IMR-90 (cell line): ENCODE data around the gene PCSK6. TPM values are rescaled to one million over a fixed set of nuclear protein-coding genes. Genes with fewer than 3 reads are reported as not detected.

ENCODE experiments used
- ATAC-seq: fragments of 200-7000 bp; cut with Tn5 transposase; 2 replicates; pipeline ENCODE4 v1.9.1; 2020; ENCODE audit warnings: low read depth, mild to moderate bottlenecking, moderate library complexity
- BruUV-seq: library from RNA; stranded (reverse); fragments of 400-500 nt; replicated peaks from 2 replicates; lab custom pipeline; 2021; lab: Mats Ljungman, UMichigan
- CTCF ChIA-PET: fragments of 300-600 bp; formaldehyde crosslinking; extraction: SDS; loops from one replicate; lab custom pipeline; 2021; ENCODE audit warnings: antibody characterized with exemption; lab: Yijun Ruan, JAX
- POLR2A ChIA-PET: fragments of 300-600 bp; sonication (Branson Sonifier 250); formaldehyde crosslinking; loops from one replicate; lab custom pipeline; 2022; ENCODE audit warnings: antibody characterized with exemption; ENCODE audit not compliant: unreplicated experiment; lab: Charles Lee
- DNase-seq: peaks from one replicate; pipeline ENCODE4 v3.0.0; 2013
- H2AFZ ChIP-seq: replicated peaks from 2 replicates; pipeline ENCODE3; 2013; ENCODE audit warnings: low read length, mild to moderate bottlenecking; ENCODE audit not compliant: poor library complexity
- H2AK5ac ChIP-seq: 2 replicates; pipeline ENCODE4 v1.6.1; 2013; ENCODE audit warnings: low read depth, low read length, inconsistent platforms
- H2AK9ac ChIP-seq: replicated peaks from 2 replicates; pipeline ENCODE3; 2013; ENCODE audit warnings: mild to moderate bottlenecking, low read depth, low read length, moderate library complexity; ENCODE audit not compliant: poor library complexity
- H2BK120ac ChIP-seq: 2 replicates; pipeline ENCODE4 v1.6.1; 2013; ENCODE audit warnings: low read depth, low read length, inconsistent platforms
- H2BK15ac ChIP-seq: 3 replicates; pipeline ENCODE4 v1.6.1; 2013; ENCODE audit warnings: low read depth, low read length, inconsistent platforms
- H2BK20ac ChIP-seq: 2 replicates; pipeline ENCODE4 v1.6.1; 2013; ENCODE audit warnings: low read depth, mild to moderate bottlenecking, inconsistent platforms, low read length, moderate library complexity
- H2BK5ac ChIP-seq: 2 replicates; pipeline ENCODE4 v1.6.1; 2013; ENCODE audit warnings: mild to moderate bottlenecking, low read depth, low read length, inconsistent platforms; ENCODE audit not compliant: poor library complexity, severe bottlenecking
- H3K14ac ChIP-seq: replicated peaks from 2 replicates; pipeline ENCODE4 v1.6.1; 2013; ENCODE audit warnings: low read depth, low read length, inconsistent platforms
- H3K18ac ChIP-seq: 2 replicates; pipeline ENCODE4 v1.6.1; 2013; ENCODE audit warnings: low read depth, low read length, control low read depth
- H3K23ac ChIP-seq: 2 replicates; pipeline ENCODE4 v1.6.1; 2013; ENCODE audit warnings: low read depth, low read length, inconsistent platforms
- H3K27ac ChIP-seq: 2 replicates; pipeline ENCODE4 v1.5.1; 2013; ENCODE audit warnings: mild to moderate bottlenecking, control low read depth, low read length; ENCODE audit not compliant: insufficient read depth
- H3K27me3 ChIP-seq: 2 replicates; pipeline ENCODE4 v1.6.1; 2013; ENCODE audit warnings: low read length; ENCODE audit not compliant: control insufficient read depth, insufficient read depth
- H3K36me3 ChIP-seq: 2 replicates; pipeline ENCODE4 v1.6.1; 2013; ENCODE audit warnings: low read length, mixed read lengths; ENCODE audit not compliant: control insufficient read depth, insufficient read depth
- H3K4ac ChIP-seq: 2 replicates; pipeline ENCODE4 v1.6.1; 2013; ENCODE audit warnings: low read depth, low read length, inconsistent platforms
- H3K4me1 ChIP-seq: 2 replicates; pipeline ENCODE4 v1.6.1; 2013; ENCODE audit warnings: low read length, mixed read lengths; ENCODE audit not compliant: control insufficient read depth, insufficient read depth
- H3K4me2 ChIP-seq: 2 replicates; pipeline ENCODE4 v1.6.1; 2013; ENCODE audit warnings: low read depth, mild to moderate bottlenecking, control low read depth, low read length, moderate library complexity
- H3K4me3 ChIP-seq: 2 replicates; pipeline ENCODE4 v1.5.1; 2013; ENCODE audit warnings: low read depth, mild to moderate bottlenecking, control low read depth, low read length, moderate library complexity; ENCODE audit not compliant: insufficient read depth
- H3K56ac ChIP-seq: 2 replicates; pipeline ENCODE4 v1.6.1; 2013; ENCODE audit warnings: low read length, inconsistent platforms; ENCODE audit not compliant: insufficient read depth; ENCODE audit errors: extremely low read depth
- H3K79me1 ChIP-seq, 2 experiments: 2 replicates each; pipeline ENCODE4 v1.6.1; 2013; ENCODE audit warnings: low read length in 2 of 2, inconsistent platforms in 1 of 2, low read depth in 1 of 2
- H3K9ac ChIP-seq: 2 replicates; pipeline ENCODE4 v1.6.1; 2013; ENCODE audit warnings: low read depth, low read length, control low read depth
- H3K9me1 ChIP-seq: 2 replicates; pipeline ENCODE4 v1.6.1; 2013; ENCODE audit warnings: low read length, inconsistent platforms; ENCODE audit not compliant: insufficient read depth
- H3K9me3 ChIP-seq: 2 replicates; pipeline ENCODE4 v1.6.1; 2013; ENCODE audit warnings: low read length; ENCODE audit not compliant: control insufficient read depth, insufficient read depth
- H4K20me1 ChIP-seq: 2 replicates; pipeline ENCODE4 v1.6.1; 2013; ENCODE audit warnings: low read length, inconsistent platforms; ENCODE audit not compliant: insufficient read depth
- H4K5ac ChIP-seq: 2 replicates; pipeline ENCODE4 v1.6.1; 2013; ENCODE audit warnings: mild to moderate bottlenecking, low read depth, low read length, control low read depth
- H4K8ac ChIP-seq, 2 experiments: 2 replicates each; pipeline ENCODE4 v1.6.1; 2013; ENCODE audit warnings: low read depth in 2 of 2, low read length in 2 of 2, control low read depth in 1 of 2, inconsistent platforms in 1 of 2
- H4K91ac ChIP-seq: 2 replicates; pipeline ENCODE4 v1.6.1; 2013; ENCODE audit warnings: low read depth, low read length, inconsistent platforms; ENCODE audit not compliant: insufficient read depth
- CEBPB ChIP-seq: IDR thresholded peaks from 2 replicates; pipeline ENCODE4 v1.6.1; 2012; ENCODE audit warnings: low read depth, low read length, improper control_type of control experiment
- CHD1 ChIP-seq: IDR thresholded peaks from 2 replicates; pipeline ENCODE4 v1.6.1; 2012; ENCODE audit warnings: low read depth, low read length, improper control_type of control experiment
- CTCF ChIP-seq: conservative IDR thresholded peaks from 2 replicates; pipeline ENCODE4 v1.5.1; 2012; ENCODE audit warnings: mild to moderate bottlenecking, low read depth, low read length, improper control_type of control experiment
- FOS ChIP-seq: fragments of 150-350 bp; IDR thresholded peaks from 2 replicates; pipeline ENCODE4 v1.6.1; 2016; ENCODE audit warnings: low read depth, low read length
- MXI1 ChIP-seq: IDR thresholded peaks from 2 replicates; pipeline ENCODE4 v1.6.1; 2012; ENCODE audit warnings: low read depth, mild to moderate bottlenecking, low read length, moderate library complexity, borderline replicate concordance
- POLR2A ChIP-seq: IDR thresholded peaks from 2 replicates; pipeline ENCODE4 v1.6.1; 2012; ENCODE audit warnings: mild to moderate bottlenecking, low read depth, low read length
- RFX5 ChIP-seq: IDR thresholded peaks from 2 replicates; pipeline ENCODE4 v1.8.0; 2012; ENCODE audit warnings: low read depth, mild to moderate bottlenecking, low read length, moderate library complexity
- WGBS, 2 experiments: methylation state at CpG; one replicate each; pipeline versions ENCODE4 v1.1.5 to v1.1.7; 2013; ENCODE audit warnings: missing lambda C conversion rate in 2 of 2; ENCODE audit not compliant: insufficient read length in 1 of 2; ENCODE audit errors: extremely low coverage in 2 of 2; 5-methylcytosine and 5-hydroxymethylcytosine counted together
- dilution Hi-C: fragments of 300-500 bp; cut with HindIII; formaldehyde crosslinking; loops from one replicate; pipeline ENCODE4 v1.14.3; 2018; ENCODE audit warnings: low sequenced_read_pairs; ENCODE audit not compliant: unreplicated experiment
- in situ Hi-C: fragments of 300-500 bp; cut with MboI; formaldehyde crosslinking; loops from 3 replicates; pipeline ENCODE4 v1.14.3; 2019; ENCODE audit warnings: low sequenced_read_pairs, inconsistent platforms, mixed read lengths
- intact Hi-C: fragments of 100-400 bp; cut with micrococcal nuclease; formaldehyde crosslinking; loops from 2 replicates; pipeline ENCODE4 v1.10.0; 2022
- polyA plus RNA-seq, 3 experiments: library from polyadenylated mRNA; depleted of rRNA; stranded (reverse); fragments of >200 nt; gene quantifications; 2 replicates each; pipeline ENCODE4 v1.2.3, GENCODE V29; 2012; ENCODE audit warnings: low replicate concordance in 1 of 3
- total RNA-seq: library from RNA; depleted of rRNA; stranded (reverse); fragments of >200 nt; gene quantifications from 2 replicates; pipeline ENCODE4 v1.2.3, GENCODE V29; 2012

PCSK6 gene
- total and polyA plus RNA-seq, 2 of the 4 experiments (the other 2 are of a cell fraction): not detected

DNA sequence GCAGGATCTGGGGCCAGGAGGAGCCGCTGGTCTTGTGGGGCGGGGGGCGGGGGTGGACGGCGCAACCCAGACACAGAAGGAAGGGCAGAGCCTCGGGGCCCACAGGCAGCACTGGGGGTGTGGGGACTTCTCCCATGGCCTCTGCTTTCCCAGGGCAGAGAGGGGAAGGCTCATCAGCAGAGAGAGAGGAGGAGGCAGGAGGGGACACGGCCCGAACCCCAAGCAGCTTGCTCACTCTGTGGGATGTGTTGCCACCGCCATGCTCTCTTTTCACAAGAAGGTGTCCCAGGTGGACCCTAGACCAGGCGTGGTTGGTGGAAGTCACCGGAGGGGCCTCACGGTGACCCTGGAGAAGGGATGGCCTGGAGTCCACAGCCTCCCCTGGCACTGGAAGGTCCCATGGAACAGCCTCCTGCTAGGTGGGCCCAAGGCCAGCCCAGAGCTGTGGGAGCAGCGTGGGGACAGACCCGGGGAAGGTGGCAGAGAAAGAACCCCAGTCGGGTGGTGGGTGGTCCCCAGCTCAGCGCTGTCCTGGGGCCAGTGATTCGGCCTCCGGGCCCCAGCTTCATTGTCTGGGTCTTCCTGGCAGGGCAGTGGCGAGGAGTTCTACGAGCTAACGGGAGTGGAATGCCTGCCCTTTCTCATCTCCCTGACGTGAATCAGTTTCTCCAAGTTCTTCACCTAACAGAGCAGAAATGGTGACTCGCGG is 46.8 kb upstream of the PCSK6 start:
- no peak for DNase-seq
- CTCF ChIA-PET: no interaction called here
- no TSS peak for BruUV-seq

More for the DNA sequence above, 46.8 kb upstream of the PCSK6 start:
- H3K4me1 ChIP-seq: no peaks in the 10 kb centered on the region
- WGBS, 2 experiments: 80% methylated on average over 1 of the region's 24 CpGs; no CpG with 5 or more reads in 1 of the 2 experiments
- peaks cover 5% of the 10 kb centered on the region for H3K9me3 ChIP-seq
- ATAC-seq: no peak
- H3K79me1 ChIP-seq: no peaks in the 10 kb centered on the region
- H4K8ac ChIP-seq: no peak overlapping the region
- H3K18ac ChIP-seq: no peak overlapping the region
- no peak overlapping the region for H3K9ac ChIP-seq
- no peaks in the 10 kb centered on the region for H4K20me1 ChIP-seq
- H3K4ac ChIP-seq: no peak overlapping the region
- H3K36me3 ChIP-seq: no peaks in the 10 kb centered on the region
- peaks cover 18% of the 10 kb centered on the region for H3K27me3 ChIP-seq
- in situ Hi-C loops: no loop called here
- H2AFZ ChIP-seq: no peak overlapping the region
- POLR2A ChIA-PET: no interaction called here
- H3K4me3 ChIP-seq: no peak overlapping the region
- no peak overlapping the region for H3K56ac ChIP-seq
- H2BK120ac ChIP-seq: no peak overlapping the region
- H3K14ac ChIP-seq: no peak overlapping the region
- H2BK15ac ChIP-seq: no peak overlapping the region
- dilution Hi-C loops: no loop called here
- H4K5ac ChIP-seq: no peak overlapping the region
- no peak overlapping the region for H3K27ac ChIP-seq
- no peak overlapping the region for H2AK9ac ChIP-seq
- no peak overlapping the region for H4K91ac ChIP-seq
- TF ChIP-seq POLR2A: no peak
- TF ChIP-seq RFX5: no peak
- no peak for TF ChIP-seq CTCF
- no peak for TF ChIP-seq CHD1
- TF ChIP-seq CEBPB: no peak
- no peak for TF ChIP-seq MXI1
- TF ChIP-seq FOS: no peak
- H3K4me2 ChIP-seq: no peak overlapping the region
- H3K9me1 ChIP-seq: no peaks in the 10 kb centered on the region
- H3K23ac ChIP-seq: no peak overlapping the region
- no peak overlapping the region for H2BK20ac ChIP-seq
- intact Hi-C loops: no loop called here
- no peak overlapping the region for H2BK5ac ChIP-seq
- H2AK5ac ChIP-seq: no peak overlapping the region
